ENCODE results near the gene DYNLL1.

GRCh38 chr12:120537856-120538220 lies 41.9 kb downstream of the DYNLL1 start:
- TF ChIP-seq EZH2 (IDR thresholded peaks at IDR 0.05; ENCODE audit: insufficient read depth, poor library complexity, severe bottlenecking) (no peak), EZH2phosphoT487 (IDR thresholded peaks at IDR 0.05; ENCODE audit: insufficient read depth, low read depth) (no peak)

Data from GM23248 (cell line).